Natural killer cell (primary cell): ENCODE data around the gene MYH11. TPM values are rescaled to one million over a fixed set of nuclear protein-coding genes. Genes with fewer than 3 reads are reported as not detected.
"Not testable (repeated sequence)": the region's sequence is repeated elsewhere in the genome, so short reads cannot be mapped to it uniquely, and the experiment has no call there.

ENCODE experiments used
- ATAC-seq, 3 donors: fragments of 150-1000 bp in 2 of 3; fragments of 200-7000 bp in 1 of 3; cut with Tn5 transposase; 1 replicate in 1 of 3; 2 replicates in 2 of 3; pipeline ENCODE4 v1.10.0; 2021; ENCODE audit warnings: mild to moderate bottlenecking in 2 of 3, moderate library complexity in 2 of 3
- DNase-seq, 2 donors: peaks; one replicate each; pipeline versions ENCODE4 v3.0.0 to v3.0.0-alpha.2; 2013 to 2021; ENCODE audit warnings: mixed read lengths in 1 of 2
- H3K27ac ChIP-seq: one replicate; pipeline ENCODE4 v1.5.1; 2013; ENCODE audit warnings: mild to moderate bottlenecking, low read length
- H3K27me3 ChIP-seq: one replicate; pipeline ENCODE4 v1.6.1; 2013; ENCODE audit warnings: low read length; ENCODE audit not compliant: control insufficient read depth, insufficient read depth
- H3K36me3 ChIP-seq: one replicate; pipeline ENCODE4 v1.6.1; 2013; ENCODE audit warnings: low read length; ENCODE audit not compliant: control insufficient read depth, insufficient read depth
- H3K4me1 ChIP-seq: one replicate; pipeline ENCODE4 v1.6.1; 2013; ENCODE audit warnings: low read length; ENCODE audit not compliant: control insufficient read depth, insufficient read depth
- H3K4me3 ChIP-seq: one replicate; pipeline ENCODE4 v1.5.1; 2013; ENCODE audit warnings: low read length
- H3K9me3 ChIP-seq: one replicate; pipeline ENCODE4 v1.6.1; 2013; ENCODE audit warnings: low read length; ENCODE audit not compliant: control insufficient read depth, insufficient read depth
- H3K27ac Mint-ChIP-seq, 2 donors: one replicate each; pipeline ENCODE4 v1.8.0; 2022; ENCODE audit warnings: mild to moderate bottlenecking in 2 of 2, mixed read lengths in 2 of 2, moderate library complexity in 1 of 2
- H3K27me3 Mint-ChIP-seq, 2 donors: one replicate each; pipeline ENCODE4 v1.8.0; 2022; ENCODE audit warnings: low read depth in 2 of 2, mixed read lengths in 2 of 2
- H3K36me3 Mint-ChIP-seq: one replicate; pipeline ENCODE4 v1.8.0; 2022; ENCODE audit warnings: mixed read lengths
- H3K4me1 Mint-ChIP-seq, 2 donors: one replicate each; pipeline ENCODE4 v1.8.0; 2022; ENCODE audit warnings: mixed read lengths in 2 of 2
- H3K4me3 Mint-ChIP-seq: one replicate; pipeline ENCODE4 v1.8.0; 2022; ENCODE audit warnings: mild to moderate bottlenecking, moderate library complexity, mixed read lengths
- H3K9me3 Mint-ChIP-seq, 2 donors: one replicate each; pipeline ENCODE4 v1.8.0; 2022; ENCODE audit warnings: mixed read lengths in 2 of 2
- WGBS: methylation state at CpG from one replicate; pipeline ENCODE4 v1.1.7; 2013; ENCODE audit warnings: missing lambda C conversion rate; ENCODE audit not compliant: insufficient coverage; 5-methylcytosine and 5-hydroxymethylcytosine counted together
- intact Hi-C: fragments of 100-400 bp; cut with micrococcal nuclease; formaldehyde crosslinking; loops from one replicate; pipeline ENCODE4 v1.14.2; 2022
- total RNA-seq, 4 donors: library from RNA; stranded (reverse); fragments of 120-200 nt in 1 of 4; gene quantifications; one replicate each; pipeline versions ENCODE4 v1.2.3 to v1.2.4, GENCODE V29; 2013 to 2022
- TF ChIP-seq, protein P1 (sequence below): fragments of 200-600 bp; IDR thresholded peaks from one replicate; pipeline ENCODE4 v1.8.0; 2022; ENCODE audit warnings: antibody characterized with exemption

MYH11 gene
- total RNA-seq, 3 donors from 2014 or later (not counting 1 experiment from before 2014, with no cell fraction given), result 0.30 TPM; not detected in 2

DNA sequence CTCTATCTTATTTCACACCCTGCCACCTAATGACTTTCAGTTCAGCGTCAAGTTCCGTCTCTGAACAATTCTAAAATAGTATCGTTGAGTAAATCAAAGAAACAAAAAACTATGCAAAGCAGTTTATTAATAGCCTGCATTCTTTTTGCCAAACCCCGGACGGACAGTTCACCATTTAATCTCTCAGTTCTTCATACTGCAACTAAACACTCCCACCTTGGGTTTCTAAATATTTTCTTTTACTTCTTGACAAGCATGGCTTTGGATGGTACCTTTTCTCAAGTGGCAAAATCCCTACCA is 1.2 kb downstream of the MYH11 start:
- Histone ChIP-seq H3K4me3 (no peak overlapping the region), H3K36me3 (no peaks in the 10 kb centered on the region), H3K4me1 (peaks cover 10% of the 10 kb centered on the region), H3K27me3 (peaks cover 17% of the 10 kb centered on the region), H3K9me3 (no peaks in the 10 kb centered on the region), H3K27ac (no peak overlapping the region)
- no peak for DNase-seq
- TF ChIP-seq, protein P1, sequence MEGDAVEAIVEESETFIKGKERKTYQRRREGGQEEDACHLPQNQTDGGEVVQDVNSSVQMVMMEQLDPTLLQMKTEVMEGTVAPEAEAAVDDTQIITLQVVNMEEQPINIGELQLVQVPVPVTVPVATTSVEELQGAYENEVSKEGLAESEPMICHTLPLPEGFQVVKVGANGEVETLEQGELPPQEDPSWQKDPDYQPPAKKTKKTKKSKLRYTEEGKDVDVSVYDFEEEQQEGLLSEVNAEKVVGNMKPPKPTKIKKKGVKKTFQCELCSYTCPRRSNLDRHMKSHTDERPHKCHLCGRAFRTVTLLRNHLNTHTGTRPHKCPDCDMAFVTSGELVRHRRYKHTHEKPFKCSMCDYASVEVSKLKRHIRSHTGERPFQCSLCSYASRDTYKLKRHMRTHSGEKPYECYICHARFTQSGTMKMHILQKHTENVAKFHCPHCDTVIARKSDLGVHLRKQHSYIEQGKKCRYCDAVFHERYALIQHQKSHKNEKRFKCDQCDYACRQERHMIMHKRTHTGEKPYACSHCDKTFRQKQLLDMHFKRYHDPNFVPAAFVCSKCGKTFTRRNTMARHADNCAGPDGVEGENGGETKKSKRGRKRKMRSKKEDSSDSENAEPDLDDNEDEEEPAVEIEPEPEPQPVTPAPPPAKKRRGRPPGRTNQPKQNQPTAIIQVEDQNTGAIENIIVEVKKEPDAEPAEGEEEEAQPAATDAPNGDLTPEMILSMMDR, result no peak
- H3K4me1 Mint-ChIP-seq, result peaks cover 0 to 5% of the 10 kb centered on the region in 2 donors
- intact Hi-C loops, result no loop called here
- no peak overlapping the region for H3K4me3 Mint-ChIP-seq
- WGBS, result 42% methylated on average over 5 of the region's 5 CpGs
- no peak overlapping the region for H3K27ac Mint-ChIP-seq
- no peaks in the 10 kb centered on the region for H3K36me3 Mint-ChIP-seq
- H3K9me3 Mint-ChIP-seq, result no peaks in the 10 kb centered on the region
- ATAC-seq, result no peak
- H3K27me3 Mint-ChIP-seq, result peaks cover 26 to 38% of the 10 kb centered on the region in 2 donors

DNA sequence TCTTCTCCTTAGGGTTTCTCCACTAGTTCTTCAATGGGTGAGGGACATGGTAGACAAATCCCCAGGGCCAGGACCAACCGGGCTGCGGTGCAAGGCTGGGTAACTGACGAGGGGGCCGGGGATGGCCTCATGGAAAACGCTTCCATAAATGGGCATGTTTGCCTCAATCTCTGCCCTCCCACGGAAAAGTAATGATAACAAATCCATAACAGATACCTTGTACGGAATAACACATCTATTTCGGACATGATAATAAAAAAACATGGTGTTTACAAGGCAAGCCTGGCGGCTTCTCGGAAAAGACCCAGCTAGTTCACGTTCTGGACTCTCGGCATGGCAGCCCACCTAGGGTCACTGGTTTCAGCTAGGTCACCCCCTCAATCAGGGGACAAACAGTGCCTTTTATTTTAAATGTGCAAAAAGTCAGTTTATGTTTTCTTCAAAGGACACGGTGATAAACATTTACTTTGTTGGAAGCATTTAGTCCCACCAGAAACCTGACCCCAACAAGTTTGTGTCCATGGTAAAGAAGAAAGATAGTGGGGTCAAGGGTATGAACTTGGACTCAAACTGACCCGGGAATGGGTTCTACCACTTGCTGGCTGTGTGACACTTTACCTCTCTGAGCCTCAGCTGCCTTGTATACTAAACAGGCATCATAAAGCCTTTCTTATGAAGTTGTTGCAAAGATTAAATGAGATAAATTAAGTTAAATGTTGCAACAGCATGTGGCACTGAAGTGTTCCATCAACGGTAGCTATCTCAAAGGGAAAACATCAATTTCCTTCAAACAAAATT is 1.7 kb downstream of the MYH11 start:
- H3K4me3 Mint-ChIP-seq, result no peak overlapping the region
- peaks cover 26 to 38% of the 10 kb centered on the region in 2 donors for H3K27me3 Mint-ChIP-seq
- Histone ChIP-seq H3K27ac (no peak overlapping the region), H3K27me3 (peaks cover 17% of the 10 kb centered on the region), H3K9me3 (no peaks in the 10 kb centered on the region), H3K4me3 (no peak overlapping the region), H3K4me1 (peaks cover 10% of the 10 kb centered on the region), H3K36me3 (no peaks in the 10 kb centered on the region)
- H3K27ac Mint-ChIP-seq, result no peak overlapping the region
- DNase-seq, result no peak
- intact Hi-C loops, result no loop called here
- no peaks in the 10 kb centered on the region for H3K36me3 Mint-ChIP-seq
- peaks cover 0 to 5% of the 10 kb centered on the region in 2 donors for H3K4me1 Mint-ChIP-seq
- ATAC-seq, result no peak
- WGBS, result 84% methylated on average over 15 of the region's 15 CpGs
- TF ChIP-seq, protein P1, result no peak
- no peaks in the 10 kb centered on the region for H3K9me3 Mint-ChIP-seq

DNA sequence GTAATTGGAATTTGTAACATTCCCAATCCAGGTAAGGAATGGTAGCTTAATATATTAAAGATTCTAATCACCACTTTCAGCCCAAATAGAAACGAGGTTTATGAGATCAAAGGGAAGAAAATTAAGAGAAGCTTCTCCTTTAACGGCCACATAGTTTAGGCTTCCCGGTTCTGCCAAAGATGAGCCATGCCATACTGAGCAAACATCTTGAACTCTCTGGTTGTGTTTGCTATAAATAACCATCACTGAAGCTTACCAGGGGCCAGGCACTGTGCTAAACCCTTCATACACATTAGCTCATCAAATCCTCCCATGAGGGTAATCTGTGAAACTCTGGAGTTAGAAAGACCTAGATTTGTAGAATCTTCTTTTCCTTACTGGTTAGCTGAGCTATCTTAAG is 2.8 kb downstream of the MYH11 start:
- H3K27me3 Mint-ChIP-seq, result peaks cover 22 to 33% of the 10 kb centered on the region in 2 donors
- no peak overlapping the region for H3K4me3 Mint-ChIP-seq
- peaks cover 14% of the 10 kb centered on the region for H3K27me3 ChIP-seq
- H3K9me3 ChIP-seq, result no peaks in the 10 kb centered on the region
- ATAC-seq (no peak), DNase-seq (no peak)
- no peak overlapping the region for H3K27ac ChIP-seq
- H3K4me1 ChIP-seq, result peaks cover 10% of the 10 kb centered on the region
- peaks cover 0 to 5% of the 10 kb centered on the region in 2 donors for H3K4me1 Mint-ChIP-seq
- TF ChIP-seq, protein P1, result no peak
- no peaks in the 10 kb centered on the region for H3K36me3 ChIP-seq
- intact Hi-C loops, result no loop called here
- no peaks in the 10 kb centered on the region for H3K9me3 Mint-ChIP-seq
- 95% methylated on average over 3 of the region's 3 CpGs for WGBS
- no peaks in the 10 kb centered on the region for H3K36me3 Mint-ChIP-seq
- H3K27ac Mint-ChIP-seq, result no peak overlapping the region
- H3K4me3 ChIP-seq, result no peak overlapping the region

DNA sequence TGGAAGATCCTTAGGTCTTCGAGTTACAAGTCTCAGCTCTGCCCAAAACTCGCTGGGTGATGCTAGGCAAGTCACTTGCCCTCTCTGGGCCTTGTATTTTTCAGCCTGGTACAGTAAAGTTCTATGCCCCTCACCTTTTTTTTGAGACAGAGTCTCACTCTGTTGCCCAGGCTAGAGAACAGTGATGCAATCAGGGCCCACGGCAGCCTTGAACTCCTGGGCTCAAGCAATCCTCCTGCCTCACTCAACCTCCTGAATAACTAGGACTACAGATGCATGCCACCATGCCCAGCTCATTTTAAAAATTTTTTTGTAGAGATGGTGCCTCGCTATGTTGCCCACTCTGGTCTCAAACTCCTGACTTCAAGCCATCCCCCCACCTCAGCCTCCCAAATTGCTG is 3.8 kb downstream of the MYH11 start:
- intact Hi-C loops, result no loop called here
- Histone ChIP-seq H3K9me3 (no peaks in the 10 kb centered on the region), H3K4me1 (peaks cover 10% of the 10 kb centered on the region), H3K4me3 (no peak overlapping the region), H3K27ac (no peak overlapping the region), H3K36me3 (no peaks in the 10 kb centered on the region), H3K27me3 (peaks cover 11% of the 10 kb centered on the region)
- Mint-ChIP-seq H3K27ac (no peak overlapping the region), H3K9me3 (no peaks in the 10 kb centered on the region), H3K4me3 (no peak overlapping the region), H3K4me1 (peaks cover 0 to 4% of the 10 kb centered on the region in 2 donors), H3K36me3 (no peaks in the 10 kb centered on the region), H3K27me3 (peaks cover 22 to 27% of the 10 kb centered on the region in 2 donors)
- 86% methylated on average over 4 of the region's 4 CpGs for WGBS
- DNase-seq (no peak), ATAC-seq (no peak)
- TF ChIP-seq, protein P1, result no peak

DNA sequence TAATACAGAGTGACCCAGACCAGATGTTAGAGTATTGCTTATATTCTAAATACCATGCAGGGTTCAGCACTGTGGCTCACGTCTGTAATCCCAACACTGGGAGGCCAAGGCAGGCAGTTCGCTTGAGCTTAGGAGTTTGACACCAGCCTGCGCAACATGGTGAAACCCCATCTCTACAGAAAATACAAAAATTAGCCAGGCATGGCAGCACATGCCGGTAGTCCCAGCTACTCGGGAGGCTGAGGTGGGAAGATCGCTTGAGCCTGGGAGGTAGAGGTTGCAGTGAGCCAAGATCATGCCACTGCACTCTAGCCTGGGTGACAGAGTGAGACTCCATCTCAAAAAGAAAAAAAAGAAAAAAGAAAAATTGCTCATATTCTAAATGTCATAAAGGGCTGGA is 6.3 kb downstream of the MYH11 start:
- not testable (repeated sequence) for ATAC-seq, H3K4me3 Mint-ChIP-seq

More for the DNA sequence above, 6.3 kb downstream of the MYH11 start:
- H3K27me3 ChIP-seq, DNase-seq, H3K27ac Mint-ChIP-seq, H3K4me1 ChIP-seq, H3K36me3 ChIP-seq, intact Hi-C loops, H3K27me3 Mint-ChIP-seq, H3K4me3 ChIP-seq, H3K9me3 ChIP-seq, H3K9me3 Mint-ChIP-seq, H3K4me1 Mint-ChIP-seq, H3K36me3 Mint-ChIP-seq, H3K27ac ChIP-seq: not testable (repeated sequence)
- 90% methylated on average over 6 of the region's 6 CpGs for WGBS
